ENCODE measurements around the gene MAP3K7CL.

Gene MAP3K7CL

DNA sequence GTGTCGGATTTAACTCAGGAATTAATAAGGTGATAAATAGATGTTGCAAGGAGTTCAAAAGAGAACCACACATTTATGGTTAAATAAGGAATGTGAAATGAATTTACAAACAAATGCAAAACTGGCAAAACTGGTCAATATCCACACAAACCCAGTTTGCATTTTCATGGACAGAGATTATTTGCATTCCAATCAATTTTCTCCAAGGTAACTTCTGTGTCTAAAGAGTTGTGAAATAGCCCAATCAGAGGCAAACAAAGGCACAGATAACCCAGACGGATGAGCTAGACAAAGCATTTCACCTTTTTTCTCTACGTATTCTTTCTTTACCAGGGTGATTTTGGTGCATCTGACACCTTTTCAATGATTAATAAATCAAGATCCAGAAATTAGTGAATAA lies 63.9 kb downstream of the MAP3K7CL start:
- TF ChIP-seq, protein P1, sequence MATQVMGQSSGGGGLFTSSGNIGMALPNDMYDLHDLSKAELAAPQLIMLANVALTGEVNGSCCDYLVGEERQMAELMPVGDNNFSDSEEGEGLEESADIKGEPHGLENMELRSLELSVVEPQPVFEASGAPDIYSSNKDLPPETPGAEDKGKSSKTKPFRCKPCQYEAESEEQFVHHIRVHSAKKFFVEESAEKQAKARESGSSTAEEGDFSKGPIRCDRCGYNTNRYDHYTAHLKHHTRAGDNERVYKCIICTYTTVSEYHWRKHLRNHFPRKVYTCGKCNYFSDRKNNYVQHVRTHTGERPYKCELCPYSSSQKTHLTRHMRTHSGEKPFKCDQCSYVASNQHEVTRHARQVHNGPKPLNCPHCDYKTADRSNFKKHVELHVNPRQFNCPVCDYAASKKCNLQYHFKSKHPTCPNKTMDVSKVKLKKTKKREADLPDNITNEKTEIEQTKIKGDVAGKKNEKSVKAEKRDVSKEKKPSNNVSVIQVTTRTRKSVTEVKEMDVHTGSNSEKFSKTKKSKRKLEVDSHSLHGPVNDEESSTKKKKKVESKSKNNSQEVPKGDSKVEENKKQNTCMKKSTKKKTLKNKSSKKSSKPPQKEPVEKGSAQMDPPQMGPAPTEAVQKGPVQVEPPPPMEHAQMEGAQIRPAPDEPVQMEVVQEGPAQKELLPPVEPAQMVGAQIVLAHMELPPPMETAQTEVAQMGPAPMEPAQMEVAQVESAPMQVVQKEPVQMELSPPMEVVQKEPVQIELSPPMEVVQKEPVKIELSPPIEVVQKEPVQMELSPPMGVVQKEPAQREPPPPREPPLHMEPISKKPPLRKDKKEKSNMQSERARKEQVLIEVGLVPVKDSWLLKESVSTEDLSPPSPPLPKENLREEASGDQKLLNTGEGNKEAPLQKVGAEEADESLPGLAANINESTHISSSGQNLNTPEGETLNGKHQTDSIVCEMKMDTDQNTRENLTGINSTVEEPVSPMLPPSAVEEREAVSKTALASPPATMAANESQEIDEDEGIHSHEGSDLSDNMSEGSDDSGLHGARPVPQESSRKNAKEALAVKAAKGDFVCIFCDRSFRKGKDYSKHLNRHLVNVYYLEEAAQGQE (IDR thresholded peaks at IDR 0.05; ENCODE audit: insufficient replicate concordance, low read depth), result no peak
- no peak for TF ChIP-seq SPI1 (IDR thresholded peaks at IDR 0.05; ENCODE audit: borderline replicate concordance, low read depth)
- no peak for TF ChIP-seq GABPA (IDR thresholded peaks at IDR 0.05; ENCODE audit: low read depth)
- TF ChIP-seq, protein P2, sequence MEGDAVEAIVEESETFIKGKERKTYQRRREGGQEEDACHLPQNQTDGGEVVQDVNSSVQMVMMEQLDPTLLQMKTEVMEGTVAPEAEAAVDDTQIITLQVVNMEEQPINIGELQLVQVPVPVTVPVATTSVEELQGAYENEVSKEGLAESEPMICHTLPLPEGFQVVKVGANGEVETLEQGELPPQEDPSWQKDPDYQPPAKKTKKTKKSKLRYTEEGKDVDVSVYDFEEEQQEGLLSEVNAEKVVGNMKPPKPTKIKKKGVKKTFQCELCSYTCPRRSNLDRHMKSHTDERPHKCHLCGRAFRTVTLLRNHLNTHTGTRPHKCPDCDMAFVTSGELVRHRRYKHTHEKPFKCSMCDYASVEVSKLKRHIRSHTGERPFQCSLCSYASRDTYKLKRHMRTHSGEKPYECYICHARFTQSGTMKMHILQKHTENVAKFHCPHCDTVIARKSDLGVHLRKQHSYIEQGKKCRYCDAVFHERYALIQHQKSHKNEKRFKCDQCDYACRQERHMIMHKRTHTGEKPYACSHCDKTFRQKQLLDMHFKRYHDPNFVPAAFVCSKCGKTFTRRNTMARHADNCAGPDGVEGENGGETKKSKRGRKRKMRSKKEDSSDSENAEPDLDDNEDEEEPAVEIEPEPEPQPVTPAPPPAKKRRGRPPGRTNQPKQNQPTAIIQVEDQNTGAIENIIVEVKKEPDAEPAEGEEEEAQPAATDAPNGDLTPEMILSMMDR (IDR thresholded peaks at IDR 0.05; ENCODE audit: insufficient read depth, low read length), result no peak
- TF ChIP-seq POLR2AphosphoS5 (IDR thresholded peaks at IDR 0.05; ENCODE audit: low read depth), result no peak
- DNase-seq (ENCODE audit: low read depth in 1 of 2, low spot score in 1 of 2), result no peak
- no peaks in the 10 kb centered on the region for H3K27me3 ChIP-seq (ENCODE audit: insufficient read depth, poor library complexity, severe bottlenecking)
- no peak overlapping the region for H3K4me3 ChIP-seq (replicated peaks; ENCODE audit: insufficient read depth, low read length)
- H3K27ac ChIP-seq (replicated peaks), result no peak overlapping the region

DNA sequence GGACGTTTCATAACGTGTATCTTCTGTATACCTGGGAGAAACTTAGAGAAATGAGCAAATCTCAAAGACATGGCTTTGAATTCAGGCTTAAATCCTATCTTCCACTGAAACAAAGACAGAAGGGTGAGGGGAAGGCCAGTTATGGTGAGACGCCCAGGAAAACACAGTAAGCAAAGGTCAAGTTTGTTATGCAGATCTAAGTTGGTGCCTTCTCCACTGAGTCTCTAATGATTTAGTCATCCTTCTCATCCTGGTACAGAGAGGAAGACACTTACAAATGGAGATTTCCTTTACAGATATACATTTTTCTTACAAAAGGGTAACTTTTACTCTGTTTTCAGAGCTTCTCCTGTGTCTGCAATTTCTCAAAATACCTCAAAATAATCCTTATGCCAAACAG lies 64.4 kb downstream of the MAP3K7CL start:
- no peak overlapping the region for H3K4me3 ChIP-seq (replicated peaks; ENCODE audit: insufficient read depth, low read length)

DNA sequence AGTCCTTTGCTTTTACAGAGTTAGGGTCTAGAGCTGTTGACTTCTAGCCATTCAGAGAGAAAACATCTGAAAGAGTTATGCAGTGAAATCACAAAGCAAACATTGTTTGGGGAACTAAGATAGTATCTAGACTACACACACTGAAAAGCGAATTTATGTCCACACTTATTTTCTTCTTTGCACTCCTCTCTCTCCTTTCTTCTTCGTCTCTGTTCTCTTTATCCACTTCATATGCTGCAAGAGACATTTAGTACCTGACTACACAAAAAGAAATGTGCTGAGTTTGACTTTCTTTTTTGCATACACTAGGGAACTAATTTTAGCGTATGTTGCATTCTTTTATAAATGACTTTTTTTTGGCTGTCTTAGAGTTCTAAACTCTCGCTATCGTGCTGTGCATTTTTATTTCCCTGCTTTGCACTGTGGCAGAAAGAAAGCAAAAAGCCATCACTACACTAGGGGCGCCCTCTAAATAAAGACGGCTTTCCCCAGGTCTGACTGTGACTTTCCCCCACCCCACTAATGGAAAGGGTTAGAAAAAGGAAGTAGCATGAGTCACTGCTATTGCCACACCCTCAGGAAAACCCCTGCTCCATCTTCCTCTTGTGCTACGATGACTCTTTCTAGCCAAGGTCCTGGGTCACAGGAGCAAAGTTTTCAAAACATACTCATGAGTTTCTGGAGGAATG lies 65.7 kb downstream of the MAP3K7CL start:
- DNase-seq (ENCODE audit: low read depth in 1 of 2, low spot score in 1 of 2), result peak; percentile 94 to 96
- H3K27me3 ChIP-seq (ENCODE audit: insufficient read depth, poor library complexity, severe bottlenecking), result no peaks in the 10 kb centered on the region
- TF ChIP-seq GABPA (IDR thresholded peaks at IDR 0.05; ENCODE audit: low read depth) (no peak; the same call in 1 of the 2 replicates), SPI1 (IDR thresholded peaks at IDR 0.05; ENCODE audit: borderline replicate concordance, low read depth) (peak; percentile 85; the same call in 1 of the 2 replicates), POLR2AphosphoS5 (IDR thresholded peaks at IDR 0.05; ENCODE audit: low read depth) (peak; percentile 72)
- TF ChIP-seq, protein P2 (IDR thresholded peaks at IDR 0.05; ENCODE audit: insufficient read depth, low read length), result peak; percentile 53
- TF ChIP-seq, protein P1 (IDR thresholded peaks at IDR 0.05; ENCODE audit: insufficient replicate concordance, low read depth), result no peak
- H3K27ac ChIP-seq (replicated peaks), result peak overlapping the region; percentile 67
- no peak overlapping the region for H3K4me3 ChIP-seq (replicated peaks; ENCODE audit: insufficient read depth, low read length)

More for the DNA sequence above, 64.4 kb downstream of the MAP3K7CL start:
- TF ChIP-seq, protein P2 (IDR thresholded peaks at IDR 0.05; ENCODE audit: insufficient read depth, low read length), result no peak
- TF ChIP-seq SPI1 (IDR thresholded peaks at IDR 0.05; ENCODE audit: borderline replicate concordance, low read depth) (no peak), GABPA (IDR thresholded peaks at IDR 0.05; ENCODE audit: low read depth) (no peak), POLR2AphosphoS5 (IDR thresholded peaks at IDR 0.05; ENCODE audit: low read depth) (no peak)
- TF ChIP-seq, protein P1 (IDR thresholded peaks at IDR 0.05; ENCODE audit: insufficient replicate concordance, low read depth), result no peak
- no peak for DNase-seq (ENCODE audit: low read depth in 1 of 2, low spot score in 1 of 2)
- no peaks in the 10 kb centered on the region for H3K27me3 ChIP-seq (ENCODE audit: insufficient read depth, poor library complexity, severe bottlenecking)
- H3K27ac ChIP-seq (replicated peaks), result no peak overlapping the region
